HepG2 (cell line): Measurements from ENCODE around the gene RARG. TPM values are rescaled to one million over a fixed set of nuclear protein-coding genes. Genes with fewer than 3 reads are reported as not detected.

Experiments used
- AGO2 ChIP-seq: fragments of 200-400 bp; formaldehyde crosslinking; optimal IDR thresholded peaks from 2 replicates; pipeline ENCODE3; 2017; ENCODE audit warnings: mild to moderate bottlenecking, low read depth, low read length, moderate library complexity
- ATF3 ChIP-seq: sonication (generic); formaldehyde crosslinking; IDR thresholded peaks from 2 replicates; pipeline ENCODE4 v1.4.0; 2020; ENCODE audit warnings: missing genetic modification reagents
- CBX5 ChIP-seq: sonication (generic); formaldehyde crosslinking; IDR thresholded peaks from 2 replicates; pipeline ENCODE4 v1.4.0; 2020; ENCODE audit warnings: missing genetic modification reagents, borderline replicate concordance
- DRAP1 ChIP-seq: IDR thresholded peaks from 2 replicates; pipeline ENCODE4 v1.6.1; 2016; ENCODE audit warnings: missing genetic modification reagents, missing compliant biosample characterization
- EED ChIP-seq: sonication (generic); formaldehyde crosslinking; IDR thresholded peaks from 2 replicates; pipeline ENCODE4 v1.5.0; 2020; ENCODE audit warnings: mild to moderate bottlenecking, missing genetic modification reagents
- ELF3 ChIP-seq: IDR thresholded peaks from 2 replicates; pipeline ENCODE4 v1.6.1; 2016; ENCODE audit warnings: missing genetic modification reagents, missing compliant biosample characterization
- IKZF5 ChIP-seq: IDR thresholded peaks from 2 replicates; pipeline ENCODE4 v1.6.1; 2018; ENCODE audit warnings: missing genetic modification reagents, mild to moderate bottlenecking, missing compliant biosample characterization
- KDM6A ChIP-seq: IDR thresholded peaks from 2 replicates; pipeline ENCODE4 v1.6.1; 2016; ENCODE audit warnings: low read depth
- MXD1 ChIP-seq: sonication (generic); formaldehyde crosslinking; IDR thresholded peaks from 2 replicates; pipeline ENCODE4 v1.4.0; 2020; ENCODE audit warnings: mild to moderate bottlenecking, missing genetic modification reagents
- ONECUT2 ChIP-seq: sonication (generic); formaldehyde crosslinking; IDR thresholded peaks from 2 replicates; pipeline ENCODE4 v1.4.0; 2020; ENCODE audit warnings: missing genetic modification reagents
- PHF20 ChIP-seq: sonication (generic); formaldehyde crosslinking; IDR thresholded peaks from 2 replicates; pipeline ENCODE4 v1.5.0; 2020; ENCODE audit warnings: mild to moderate bottlenecking, missing genetic modification reagents
- PHF21A ChIP-seq: sonication (generic); formaldehyde crosslinking; IDR thresholded peaks from 2 replicates; pipeline ENCODE4 v1.5.0; 2020; ENCODE audit warnings: mild to moderate bottlenecking, missing genetic modification reagents
- POGZ ChIP-seq: sonication (generic); formaldehyde crosslinking; IDR thresholded peaks from 2 replicates; pipeline ENCODE4 v1.4.0; 2020; ENCODE audit warnings: mild to moderate bottlenecking, missing genetic modification reagents
- POLR2G ChIP-seq: fragments of 200-400 bp; formaldehyde crosslinking; IDR thresholded peaks from 2 replicates; pipeline ENCODE4 v1.6.1; 2018; ENCODE audit warnings: mild to moderate bottlenecking, low read depth, low read length, moderate library complexity
- RBM22 ChIP-seq: fragments of 200-400 bp; formaldehyde crosslinking; optimal IDR thresholded peaks from 2 replicates; pipeline ENCODE3; 2017; ENCODE audit warnings: mild to moderate bottlenecking, low read length, moderate library complexity
- TEAD3 ChIP-seq: optimal IDR thresholded peaks from 2 replicates; pipeline ENCODE3; 2016; ENCODE audit warnings: borderline replicate concordance
- ZNF18 ChIP-seq: sonication (generic); formaldehyde crosslinking; IDR thresholded peaks from 2 replicates; pipeline ENCODE4 v1.8.0; 2022; ENCODE audit warnings: mild to moderate bottlenecking, missing genetic modification reagents; ENCODE audit not compliant: insufficient replicate concordance
- ZNF207 ChIP-seq: fragments of 450-650 bp; IDR thresholded peaks from 2 replicates; pipeline ENCODE4 v1.6.1; 2016; ENCODE audit warnings: antibody characterized with exemption, borderline replicate concordance
- ZNF264 ChIP-seq: sonication (generic); formaldehyde crosslinking; IDR thresholded peaks from 2 replicates; pipeline ENCODE4 v1.4.0; 2020; ENCODE audit warnings: missing genetic modification reagents
- ZNF3 ChIP-seq: IDR thresholded peaks from 2 replicates; pipeline ENCODE4 v1.7.0; 2017; ENCODE audit warnings: inconsistent platforms
- ZNF430 ChIP-seq: sonication (generic); formaldehyde crosslinking; IDR thresholded peaks from 2 replicates; pipeline ENCODE4 v1.9.0; 2021; ENCODE audit warnings: mild to moderate bottlenecking, missing genetic modification reagents
- ZNF468 ChIP-seq: sonication (generic); formaldehyde crosslinking; IDR thresholded peaks from 2 replicates; pipeline ENCODE4 v1.8.0; 2022; ENCODE audit warnings: mild to moderate bottlenecking, moderate library complexity, missing genetic modification reagents
- ZNF605 ChIP-seq: sonication (generic); formaldehyde crosslinking; IDR thresholded peaks from 2 replicates; pipeline ENCODE4 v1.8.0; 2022; ENCODE audit warnings: mild to moderate bottlenecking, missing genetic modification reagents
- ZNF644 ChIP-seq: IDR thresholded peaks from 2 replicates; pipeline ENCODE4 v1.6.1; 2016; ENCODE audit warnings: low read depth
- ZNF7 ChIP-seq: IDR thresholded peaks from 2 replicates; pipeline ENCODE4 v1.6.1; 2016; ENCODE audit warnings: missing biosample characterization, missing genetic modification reagents
- polyA plus RNA-seq, 8 experiments: library from polyadenylated mRNA; depleted of rRNA in 3 of 8; stranded (reverse) in 7 of 8; unstranded in 1 of 8; fragments of >200 nt; fragmentation: Illumina TruSeq in 4 of 8; extraction: Trizol in 4 of 8; gene quantifications; 2 replicates each; pipeline versions ENCODE4 v1.2.1 to v1.2.3, GENCODE V29; 2011 to 2016; ENCODE audit warnings: low read depth in 4 of 8, missing spikeins in 1 of 8, mixed read lengths in 1 of 8; ENCODE audit not compliant: insufficient read depth in 1 of 8
- total RNA-seq, 5 experiments: library from RNA; depleted of rRNA; stranded (reverse); fragments of >200 nt; fragmentation: Illumina TruSeq; extraction: Trizol; gene quantifications; 2 replicates each; pipeline ENCODE4 v1.2.3, GENCODE V29; 2016; ENCODE audit warnings: low read depth in 1 of 5

Gene RARG
- total and polyA plus RNA-seq, 2 of the 13 experiments (the other 11 are each of a cell fraction or from before 2014, with no cell fraction given), result 0.77 to 1.5 TPM

GRCh38 chr12:53220694-53221202 is 11.3 kb downstream of the RARG start (continued):
- TF ChIP-seq EED (no peak), ZNF207 (no peak), ZNF430 (peak; percentile 57; the same call in 1 of the 2 replicates), PHF21A (peak; percentile 60; the same call in 1 of the 2 replicates), ZNF7 (CRISPR knock-in tag) (no peak), ZNF264 (no peak), ONECUT2 (CRISPR knock-in tag) (no peak), AGO2 (no peak), ZNF468 (CRISPR knock-in tag) (no peak), KDM6A (CRISPR knock-in tag) (no peak), TEAD3 (CRISPR knock-in tag) (peak; percentile 95), CBX5 (CRISPR knock-in tag) (no peak; the same call in 1 of the 2 replicates), DRAP1 (CRISPR knock-in tag) (0 out of 2 replicates have a peak, but pooled peaks have one; percentile 27), ELF3 (CRISPR knock-in tag) (peak; percentile 40), ZNF3 (CRISPR knock-in tag) (no peak), ZNF18 (CRISPR knock-in tag) (no peak), IKZF5 (CRISPR knock-in tag) (peak; percentile 60; the same call in 1 of the 2 replicates), PHF20 (CRISPR knock-in tag) (peak; percentile 43; the same call in 1 of the 2 replicates), POGZ (CRISPR knock-in tag) (0 out of 2 replicates have a peak, but pooled peaks have one; percentile 7), POLR2G (no peak), ZNF605 (CRISPR knock-in tag) (peak; percentile 16; the same call in 1 of the 2 replicates), MXD1 (CRISPR knock-in tag) (0 out of 2 replicates have a peak, but pooled peaks have one; percentile 2), ZNF644 (CRISPR knock-in tag) (no peak), RBM22 (no peak), ATF3 (peak; percentile 28; the same call in 1 of the 2 replicates)
